DMS114 treated with DMSO at 0.1 percent for 48 hours (cell line): ENCODE results near the gene ATP8B3.
"Not testable (repeated sequence)": the region's sequence is repeated elsewhere in the genome, so short reads cannot be mapped to it uniquely, and the experiment has no call there.

Source experiments
- DNase-seq: peaks from one replicate; lab custom pipeline; 2025; ENCODE audit not compliant: unreplicated experiment; lab: John Stamatoyannopoulos, UW

The ATP8B3 gene

GRCh38 chr19:1799695-1800342 lies 12.3 kb downstream of the ATP8B3 start:
- no peak for DNase-seq

- not testable (repeated sequence) for DNase-seq
Observed at GRCh38 chr19:1797313-1797712, 14.8 kb downstream of the ATP8B3 start.

GRCh38 chr19:1796395-1797142 lies 15.5 kb downstream of the ATP8B3 start:
- DNase-seq, result no peak

- no peak for DNase-seq
Observed at GRCh38 chr19:1794424-1795172, 17.5 kb downstream of the ATP8B3 start.

DNA sequence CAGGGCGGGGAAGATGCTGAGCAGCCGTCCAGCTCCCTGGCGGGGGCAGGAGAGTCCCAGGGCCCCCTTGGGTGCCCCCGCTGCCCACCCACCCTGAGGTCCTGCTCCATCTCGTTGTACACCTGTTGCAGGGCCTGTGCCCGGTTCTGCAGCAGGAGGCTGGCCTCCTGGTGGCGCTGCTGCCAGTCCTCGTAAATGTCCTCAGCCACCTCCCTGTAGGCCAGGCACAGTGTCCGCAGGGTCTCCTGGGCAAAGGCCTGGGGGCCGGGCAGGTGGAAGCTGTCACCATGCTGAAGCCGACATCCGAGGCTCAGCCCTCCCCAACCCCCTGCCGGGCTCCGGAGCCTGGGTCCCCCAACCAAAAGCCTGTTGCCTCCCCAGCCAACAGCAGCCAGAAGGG lies 20.2 kb downstream of the ATP8B3 start:
- no peak for DNase-seq

DNA sequence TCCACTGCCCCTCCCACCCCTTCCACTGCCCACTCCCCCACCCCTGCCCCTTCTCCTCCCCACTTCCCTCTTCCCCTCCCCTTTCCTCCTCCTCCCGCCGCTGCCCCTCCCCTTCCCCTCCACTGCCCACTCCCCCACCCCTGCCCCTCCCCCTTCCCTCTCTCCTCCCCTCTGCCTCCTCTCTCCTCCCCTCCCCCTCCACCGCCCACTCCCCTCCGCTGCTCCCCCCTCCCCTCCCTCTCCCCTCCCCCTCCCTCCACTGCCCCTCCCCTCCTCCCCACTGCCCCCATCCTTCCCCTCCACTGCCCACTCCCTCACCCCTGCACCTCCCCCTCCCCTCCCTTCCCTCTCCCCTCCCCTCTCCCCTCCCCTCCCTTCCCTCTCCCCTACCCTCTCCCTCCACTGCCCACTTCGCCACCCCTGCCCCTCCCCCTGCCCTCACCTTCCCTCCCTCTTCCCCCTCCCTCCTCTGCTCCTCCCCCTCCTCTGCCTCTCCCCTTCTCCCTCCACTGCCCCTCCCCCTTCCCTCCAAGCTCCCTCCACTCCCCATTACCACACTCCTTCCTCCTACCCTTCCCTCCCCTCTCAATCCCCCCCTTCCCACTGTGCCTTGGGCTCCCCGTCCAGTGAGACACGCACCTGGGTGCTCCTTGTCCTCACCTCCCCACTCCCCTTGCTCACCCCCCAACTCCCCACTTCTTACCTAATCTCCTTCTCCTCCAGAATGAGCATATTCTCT lies 21.9 kb downstream of the ATP8B3 start:
- DNase-seq, result no peak

DNA sequence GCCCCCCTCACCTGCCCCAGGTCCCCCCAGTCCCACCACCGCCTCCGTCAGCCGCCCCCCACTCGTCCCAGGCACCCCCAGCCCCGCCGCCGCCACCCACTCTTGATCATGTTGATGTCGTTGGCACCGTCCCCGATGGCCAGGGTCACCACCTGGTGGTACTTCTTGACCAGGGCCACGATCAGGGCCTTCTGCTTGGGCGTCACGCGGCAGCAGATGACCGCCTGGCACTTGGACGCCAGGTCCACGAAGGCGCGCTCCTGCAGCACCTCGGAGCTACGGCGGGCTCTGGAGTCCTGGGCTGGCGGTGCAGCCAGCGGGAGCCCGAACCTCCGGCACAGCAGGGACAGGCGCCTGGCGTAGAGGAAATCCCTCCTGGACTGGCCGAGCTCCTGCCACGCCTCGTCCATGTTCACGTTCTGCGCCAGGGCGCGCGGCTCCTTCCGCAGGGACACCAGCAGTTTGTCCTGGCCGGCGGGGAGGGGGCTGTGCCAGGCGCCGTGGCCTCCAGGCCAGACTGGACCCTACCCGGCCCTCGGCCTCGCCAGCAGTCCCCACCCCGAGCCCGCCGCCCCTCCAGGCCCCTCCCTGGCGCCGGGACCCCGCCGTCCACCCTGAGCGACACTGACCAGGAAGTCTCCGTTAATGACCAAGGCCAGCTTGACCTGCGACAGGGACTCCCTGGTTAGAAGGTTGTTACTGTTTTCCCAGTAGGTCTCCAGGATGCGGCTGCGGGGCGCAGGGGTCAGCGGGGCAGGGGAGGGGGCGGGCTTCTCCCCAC lies 22.6 kb downstream of the ATP8B3 start:
- DNase-seq, result no peak

GRCh38 chr19:1787116-1787515 lies 25.0 kb downstream of the ATP8B3 start:
- DNase-seq, result no peak

DNA sequence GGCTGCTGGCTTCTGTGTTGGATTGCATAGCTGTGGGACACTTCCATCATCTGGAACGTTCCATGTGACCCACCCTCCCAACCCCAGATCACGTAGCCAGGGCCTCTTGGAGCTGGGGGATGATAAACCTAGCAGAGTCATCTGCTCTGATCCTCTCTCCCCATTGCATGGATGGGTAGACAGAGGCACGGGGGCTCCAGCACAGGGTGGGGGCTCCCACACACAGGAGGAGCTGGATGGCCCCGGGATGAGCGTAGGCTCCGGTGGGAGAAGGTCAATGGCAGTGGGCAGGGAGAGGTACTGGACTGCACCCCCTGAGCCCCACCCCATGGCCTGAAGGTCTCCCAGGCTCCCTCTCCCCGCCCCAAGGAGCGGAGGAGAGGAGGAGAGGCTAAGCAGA lies 25.4 kb downstream of the ATP8B3 start:
- DNase-seq, result no peak

GRCh38 chr19:1785310-1785709 lies 26.8 kb downstream of the ATP8B3 start:
- no peak for DNase-seq

GRCh38 chr19:1783874-1784273 lies 28.2 kb downstream of the ATP8B3 start:
- no peak for DNase-seq

- DNase-seq, result no peak
Observed at GRCh38 chr19:1783354-1783753, 28.7 kb downstream of the ATP8B3 start.

DNA sequence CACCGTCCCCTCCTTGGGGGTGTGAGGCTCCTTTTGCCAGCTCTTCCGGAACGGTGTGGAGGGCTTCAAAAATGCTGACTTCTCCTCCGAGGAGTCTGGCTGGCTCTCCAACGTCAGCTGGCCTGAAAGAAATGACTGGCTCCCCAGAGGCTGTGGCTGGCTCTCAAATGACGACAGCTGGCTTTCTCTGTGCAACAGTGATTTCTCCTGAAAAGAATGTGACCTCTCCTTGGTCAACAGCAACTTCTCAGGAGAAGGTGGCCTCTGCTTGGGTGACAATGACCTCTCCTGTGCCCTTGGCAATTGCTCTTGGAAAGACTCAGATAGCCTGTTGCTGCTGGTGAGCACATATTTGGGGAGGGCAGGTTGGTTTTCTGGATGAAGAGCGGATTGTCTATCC lies 29.6 kb downstream of the ATP8B3 start:
- DNase-seq, result no peak

GRCh38 chr19:1780272-1780958 lies 31.7 kb downstream of the ATP8B3 start:
- peak; percentile 12 for DNase-seq

GRCh38 chr19:1779574-1779973 lies 32.5 kb downstream of the ATP8B3 start:
- no peak for DNase-seq

DNA sequence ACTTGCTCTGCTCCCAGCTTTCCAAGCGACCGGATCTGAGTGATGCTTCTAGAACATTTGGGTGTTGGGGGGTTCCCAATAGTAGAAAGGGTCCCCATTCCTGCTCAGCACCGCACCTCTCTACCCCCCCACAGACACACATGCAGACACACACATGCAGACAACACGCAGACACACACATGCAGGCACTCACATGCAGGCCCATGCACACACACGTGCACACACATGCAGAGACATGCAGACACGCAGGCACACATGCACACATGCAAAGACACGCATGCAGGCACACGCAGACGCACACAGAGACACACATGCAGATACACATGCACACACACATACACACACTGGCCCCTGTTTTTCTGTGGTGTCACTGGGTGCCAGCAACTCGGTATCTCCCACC lies 34.9 kb downstream of the ATP8B3 start:
- no peak for DNase-seq

DNA sequence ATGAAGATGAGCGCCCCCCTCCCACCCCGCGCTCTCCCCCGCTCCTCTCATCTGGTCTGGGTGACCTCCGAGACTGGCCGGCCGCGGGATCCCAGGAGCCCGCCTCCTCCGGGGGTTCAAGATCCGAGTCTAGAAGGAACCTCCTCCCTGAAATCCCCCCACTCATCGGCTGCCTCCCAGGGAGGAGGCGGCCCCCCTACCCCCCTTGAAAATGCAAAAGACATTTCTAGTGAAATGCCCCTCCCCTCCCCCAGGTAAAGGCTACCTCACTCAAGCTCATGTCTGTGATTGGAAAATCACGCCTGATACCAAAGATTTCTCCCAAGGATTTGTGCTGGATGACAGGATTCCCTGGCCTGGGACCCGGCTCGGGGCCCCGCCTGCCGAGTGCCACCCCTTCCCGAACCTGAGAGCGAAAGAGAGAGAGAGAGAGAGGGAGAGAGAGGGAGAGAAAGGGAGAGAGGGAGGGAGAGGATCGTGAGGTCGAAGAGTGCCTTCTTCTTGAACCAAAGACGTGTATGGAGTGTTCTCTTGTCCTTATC lies 35.4 kb downstream of the ATP8B3 start:
- no peak for DNase-seq

- no peak for DNase-seq
Observed at GRCh38 chr19:1775951-1776605, 36.0 kb downstream of the ATP8B3 start.
